Esophagus muscularis mucosa (tissue), 4 donors: Measurements from ENCODE around the gene LRRC14B.

Experiments used
- CTCF ChIP-seq, 3 experiments: fragments of 200-600 bp in 2 of 3; fragments of 450-650 bp in 1 of 3; sonication (generic) in 2 of 3; IDR thresholded peaks; one replicate each; pipeline ENCODE4 v1.5.1; 2017 to 2019; ENCODE audit warnings: antibody characterized with exemption in 3 of 3, mild to moderate bottlenecking in 2 of 3, moderate library complexity in 1 of 3
- EP300 ChIP-seq: sonication (generic); formaldehyde crosslinking; IDR thresholded peaks from one replicate; pipeline ENCODE4 v1.6.1; 2017; ENCODE audit warnings: antibody characterized with exemption
- POLR2A ChIP-seq: fragments of 450-650 bp; IDR thresholded peaks from one replicate; pipeline ENCODE4 v1.6.1; 2017; ENCODE audit warnings: antibody characterized with exemption, moderate library complexity, mild to moderate bottlenecking, low read depth

GRCh38 chr5:194102-194501, 2.8 kb downstream of the LRRC14B start:
- TF ChIP-seq CTCF (IDR thresholded peaks at IDR 0.05) (no peak), POLR2A (no peak), EP300 (no peak)
